ENCODE results near the gene HIGD1A. TPM values are rescaled to one million over a fixed set of nuclear protein-coding genes. Genes with fewer than 3 reads are reported as not detected.

The HIGD1A gene
- total and polyA plus RNA-seq, 8 donors: 62.0 to 413 (median 189) TPM

DNA sequence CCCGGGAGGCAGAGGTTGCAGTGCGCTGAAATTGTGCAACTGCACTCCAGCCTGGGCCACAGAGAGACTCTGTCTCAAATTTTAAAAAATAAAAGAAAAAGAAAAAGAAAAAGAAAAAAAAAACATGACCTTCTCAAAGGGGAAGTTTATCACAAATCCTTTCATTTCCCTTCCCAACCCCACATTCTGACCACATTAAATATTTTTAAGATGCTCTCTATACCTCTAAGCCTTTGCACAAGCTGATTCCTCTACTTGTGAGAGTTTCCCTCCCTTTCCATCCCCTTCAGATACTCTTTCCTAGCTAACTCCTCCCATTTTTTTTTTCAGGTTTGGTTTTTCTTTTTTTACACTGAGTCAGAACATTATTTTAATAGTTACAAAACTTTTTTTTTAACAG is 4.0 kb downstream of the HIGD1A start:
- DNase-seq: no peak
- H3K9me3 ChIP-seq: no peaks in the 10 kb centered on the region
- WGBS, 5 donors: 82 to 92% (median 91%) methylated on average over 2 of the region's 2 CpGs
- TF ChIP-seq, protein P1, sequence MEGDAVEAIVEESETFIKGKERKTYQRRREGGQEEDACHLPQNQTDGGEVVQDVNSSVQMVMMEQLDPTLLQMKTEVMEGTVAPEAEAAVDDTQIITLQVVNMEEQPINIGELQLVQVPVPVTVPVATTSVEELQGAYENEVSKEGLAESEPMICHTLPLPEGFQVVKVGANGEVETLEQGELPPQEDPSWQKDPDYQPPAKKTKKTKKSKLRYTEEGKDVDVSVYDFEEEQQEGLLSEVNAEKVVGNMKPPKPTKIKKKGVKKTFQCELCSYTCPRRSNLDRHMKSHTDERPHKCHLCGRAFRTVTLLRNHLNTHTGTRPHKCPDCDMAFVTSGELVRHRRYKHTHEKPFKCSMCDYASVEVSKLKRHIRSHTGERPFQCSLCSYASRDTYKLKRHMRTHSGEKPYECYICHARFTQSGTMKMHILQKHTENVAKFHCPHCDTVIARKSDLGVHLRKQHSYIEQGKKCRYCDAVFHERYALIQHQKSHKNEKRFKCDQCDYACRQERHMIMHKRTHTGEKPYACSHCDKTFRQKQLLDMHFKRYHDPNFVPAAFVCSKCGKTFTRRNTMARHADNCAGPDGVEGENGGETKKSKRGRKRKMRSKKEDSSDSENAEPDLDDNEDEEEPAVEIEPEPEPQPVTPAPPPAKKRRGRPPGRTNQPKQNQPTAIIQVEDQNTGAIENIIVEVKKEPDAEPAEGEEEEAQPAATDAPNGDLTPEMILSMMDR (IDR thresholded peaks at IDR 0.05): no peak
- TF ChIP-seq POLR2AphosphoS5 (IDR thresholded peaks at IDR 0.05) (no peak), POLR2A (IDR thresholded peaks at IDR 0.05) (no peak), EP300 (IDR thresholded peaks at IDR 0.05) (no peak)
- peaks cover 28 to 63% (median 45%) of the 10 kb centered on the region in 4 donors for H3K4me1 ChIP-seq
- no peaks in the 10 kb centered on the region for H3K36me3 ChIP-seq
- no peaks in the 10 kb centered on the region for H3K27me3 ChIP-seq
- peak overlapping the region in 1 of 4 donors; percentile 22 for H3K4me3 ChIP-seq
- intact Hi-C loops (cut with DNase I; ENCODE audit: low total_unique reads): no loop called here
- H3K27ac ChIP-seq: peak overlapping the region; percentile 38 to 99 (median 68)

DNA sequence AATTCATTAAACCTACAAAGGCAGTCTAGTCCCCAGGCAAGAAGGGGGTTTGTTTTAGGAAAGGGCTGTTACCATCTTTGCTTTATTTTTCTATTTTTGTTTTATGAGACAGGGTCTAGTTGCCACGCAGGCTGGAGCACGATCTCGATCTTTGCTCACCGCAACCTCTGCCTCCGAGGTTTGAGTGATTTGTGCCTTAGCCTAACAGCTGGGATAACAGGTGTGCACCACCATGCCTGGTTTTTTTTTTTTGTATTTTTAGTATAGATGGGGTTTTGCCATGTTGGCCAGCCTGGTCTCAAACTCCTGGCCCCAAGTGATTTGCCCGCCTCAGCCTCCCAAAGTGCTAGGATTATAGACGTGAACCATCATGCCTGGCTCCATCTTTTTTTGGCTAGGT is 4.9 kb downstream of the HIGD1A start:
- Histone ChIP-seq H3K4me3 (no peak overlapping the region), H3K27ac (peak overlapping the region in 4 of 5 donors; percentile 47 to 99 (median 70)), H3K9me3 (no peaks in the 10 kb centered on the region), H3K4me1 (peaks cover 25 to 63% (median 43%) of the 10 kb centered on the region in 4 donors), H3K36me3 (no peaks in the 10 kb centered on the region), H3K27me3 (no peaks in the 10 kb centered on the region)
- TF ChIP-seq POLR2AphosphoS5 (IDR thresholded peaks at IDR 0.05): no peak
- TF ChIP-seq POLR2A (IDR thresholded peaks at IDR 0.05): no peak
- TF ChIP-seq, protein P1 (IDR thresholded peaks at IDR 0.05): no peak
- TF ChIP-seq EP300 (IDR thresholded peaks at IDR 0.05): no peak
- DNase-seq: no peak
- intact Hi-C loops (cut with DNase I; ENCODE audit: low total_unique reads): no loop called here
- WGBS, 5 donors: 74 to 81% (median 77%) methylated on average over 7 of the region's 7 CpGs

DNA sequence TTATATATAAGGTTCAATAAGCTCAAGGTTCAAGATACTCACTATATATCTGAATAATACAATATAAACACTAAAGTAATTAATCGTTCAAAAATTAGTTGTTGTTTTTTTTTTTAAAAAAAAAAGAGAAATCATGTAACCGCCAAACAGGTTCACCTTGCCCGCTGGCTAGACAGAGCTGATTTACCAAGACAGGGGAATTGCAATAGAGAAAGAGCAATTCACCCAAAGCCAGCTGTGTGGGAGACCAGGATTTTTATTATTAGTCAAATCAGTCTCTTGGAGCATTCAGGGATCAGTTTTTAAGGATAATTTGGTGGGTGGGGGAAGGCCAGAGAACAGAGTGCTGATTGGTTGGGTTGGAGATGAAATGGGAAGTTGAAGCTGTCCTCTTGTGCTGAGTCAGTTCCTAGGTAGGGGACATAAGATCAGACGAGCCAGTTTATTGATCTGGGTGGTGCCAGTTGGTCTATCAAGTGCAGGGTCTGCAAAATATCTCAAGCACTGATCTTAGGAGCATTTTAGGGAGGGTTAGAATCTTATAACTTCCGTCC is 7.9 kb downstream of the HIGD1A start:
- TF ChIP-seq POLR2A (IDR thresholded peaks at IDR 0.05): no peak
- TF ChIP-seq EP300 (IDR thresholded peaks at IDR 0.05): no peak
- DNase-seq: no peak
- H3K9me3 ChIP-seq: no peaks in the 10 kb centered on the region
- H3K27me3 ChIP-seq: no peaks in the 10 kb centered on the region
- H3K4me1 ChIP-seq: peaks cover 16 to 50% (median 32%) of the 10 kb centered on the region in 4 donors
- 74 to 98% (median 92%) methylated on average over 3 to 5 of the region's 5 CpGs for WGBS, 5 donors
- H3K4me3 ChIP-seq: no peak overlapping the region
- H3K36me3 ChIP-seq: peaks cover 6 to 27% (median 23%) of the 10 kb centered on the region in 4 donors
- intact Hi-C loops (cut with DNase I; ENCODE audit: low total_unique reads): no loop called here
- H3K27ac ChIP-seq: no peak overlapping the region

DNA sequence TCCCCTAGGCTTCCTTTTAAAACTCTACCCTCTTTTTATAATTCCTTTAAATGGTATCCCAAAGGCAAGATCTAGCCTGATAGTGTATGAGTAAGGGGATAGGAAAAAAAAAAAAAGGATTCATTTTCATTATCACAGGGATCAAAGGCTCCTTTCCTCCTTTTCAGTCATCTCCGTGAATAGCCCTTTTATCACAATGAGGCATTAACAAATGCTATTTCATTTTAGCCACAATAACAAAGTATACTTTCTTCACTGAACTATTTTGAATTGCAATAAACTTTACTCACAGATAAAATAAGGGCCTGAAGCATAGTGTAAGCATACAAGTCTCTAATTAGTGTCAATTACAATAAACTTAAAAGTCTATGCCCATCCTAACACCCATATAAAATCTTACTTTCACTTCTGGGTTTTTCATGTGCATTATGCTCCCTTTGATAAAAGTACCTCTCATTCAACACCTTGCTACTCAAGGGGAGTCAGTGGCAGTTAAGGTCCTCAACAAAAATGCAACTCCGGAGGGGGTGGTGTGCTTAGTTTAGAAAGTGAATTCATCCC is 8.6 kb downstream of the HIGD1A start:
- H3K36me3 ChIP-seq: peaks cover 6 to 32% (median 25%) of the 10 kb centered on the region in 4 donors
- 85 to 94% (median 89%) methylated on average over 2 of the region's 2 CpGs for WGBS, 5 donors
- no peak for DNase-seq

DNA sequence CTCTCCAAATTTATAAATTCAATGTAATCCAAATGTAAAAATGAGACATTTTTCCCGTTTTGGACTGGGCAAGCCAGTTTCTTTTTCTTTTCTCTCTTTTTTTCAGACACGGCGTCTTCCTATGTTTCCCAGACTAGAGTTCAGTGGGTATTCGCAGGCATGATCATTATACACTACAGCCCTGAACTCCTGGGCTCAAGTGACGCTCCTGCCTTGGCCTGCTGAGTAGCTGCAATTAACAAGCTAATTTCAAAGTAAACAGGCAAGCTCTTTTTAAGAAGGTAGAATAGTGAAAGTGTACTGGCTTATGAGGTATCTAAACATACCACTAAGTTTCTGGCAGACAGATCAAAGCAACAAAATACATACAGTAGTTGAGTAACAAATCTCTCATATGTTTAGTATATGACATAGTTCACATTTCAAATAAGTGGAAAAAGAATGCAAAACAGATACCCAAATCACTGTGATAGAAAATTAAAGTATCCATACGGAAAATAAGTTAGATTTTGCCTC is 13.5 kb downstream of the HIGD1A start:
- TF ChIP-seq, protein P1 (IDR thresholded peaks at IDR 0.05): no peak
- no peak for TF ChIP-seq POLR2AphosphoS5 (IDR thresholded peaks at IDR 0.05)
- TF ChIP-seq POLR2A (IDR thresholded peaks at IDR 0.05): no peak
- no peak for TF ChIP-seq EP300 (IDR thresholded peaks at IDR 0.05)
- peak overlapping the region in 1 of 5 donors; percentile 49 for H3K27ac ChIP-seq
- no peak overlapping the region for H3K4me3 ChIP-seq
- no peaks in the 10 kb centered on the region for H3K27me3 ChIP-seq
- no peaks in the 10 kb centered on the region for H3K9me3 ChIP-seq
- peaks cover 0 to 65% (median 35%) of the 10 kb centered on the region in 4 donors for H3K4me1 ChIP-seq
- WGBS, 5 donors: 43 to 64% (median 48%) methylated on average over 6 of the region's 6 CpGs
- peaks cover 6 to 68% (median 48%) of the 10 kb centered on the region in 4 donors for H3K36me3 ChIP-seq
- no peak for DNase-seq
- intact Hi-C loops (cut with DNase I; ENCODE audit: low total_unique reads): no loop called here

More for the DNA sequence above, 8.6 kb downstream of the HIGD1A start:
- Histone ChIP-seq H3K4me1 (peaks cover 10 to 50% (median 31%) of the 10 kb centered on the region in 4 donors), H3K9me3 (no peaks in the 10 kb centered on the region), H3K27me3 (no peaks in the 10 kb centered on the region), H3K4me3 (no peak overlapping the region), H3K27ac (no peak overlapping the region)
- no peak for TF ChIP-seq POLR2AphosphoS5 (IDR thresholded peaks at IDR 0.05)
- no peak for TF ChIP-seq EP300 (IDR thresholded peaks at IDR 0.05)
- no peak for TF ChIP-seq POLR2A (IDR thresholded peaks at IDR 0.05)
- intact Hi-C loops (cut with DNase I; ENCODE audit: low total_unique reads): no loop called here
